HEK293 (cell line): ENCODE data around the gene LHFPL3.

Experiments used
- HOXD13 ChIP-seq: sonication (generic); formaldehyde crosslinking; IDR thresholded peaks from 2 replicates; pipeline ENCODE4 v1.8.0; 2022; ENCODE audit warnings: missing genetic modification reagents, borderline replicate concordance
- KLF10 ChIP-seq: fragments of 450-650 bp; IDR thresholded peaks from 2 replicates; pipeline ENCODE4 v1.5.1; 2018; ENCODE audit warnings: missing biosample characterization, mild to moderate bottlenecking, missing genetic modification characterization
- MEIS1 ChIP-seq: sonication (generic); formaldehyde crosslinking; IDR thresholded peaks from 2 replicates; pipeline ENCODE4 v1.8.1; 2022; ENCODE audit warnings: missing genetic modification reagents, mild to moderate bottlenecking, borderline replicate concordance
- TCF7L2 ChIP-seq: IDR thresholded peaks from 2 replicates; pipeline ENCODE4 v1.6.1; 2011; ENCODE audit warnings: low read depth, mild to moderate bottlenecking, inconsistent platforms, low read length, moderate library complexity, borderline replicate concordance
- ZBTB1 ChIP-seq: fragments of 450-650 bp; formaldehyde crosslinking; IDR thresholded peaks from 2 replicates; pipeline ENCODE4 v1.5.1; 2016; ENCODE audit warnings: missing biosample characterization, missing genetic modification characterization
- ZBTB21 ChIP-seq: fragments of 450-650 bp; formaldehyde crosslinking; IDR thresholded peaks from 2 replicates; pipeline ENCODE4 v1.5.1; 2017; ENCODE audit warnings: missing biosample characterization, missing genetic modification characterization
- ZNF23 ChIP-seq: fragments of 450-650 bp; formaldehyde crosslinking; IDR thresholded peaks from 2 replicates; pipeline ENCODE4 v1.5.1; 2016; ENCODE audit warnings: missing biosample characterization, missing genetic modification characterization, borderline replicate concordance
- ZNF302 ChIP-seq: fragments of 450-650 bp; formaldehyde crosslinking; IDR thresholded peaks from 2 replicates; pipeline ENCODE4 v1.5.1; 2016; ENCODE audit warnings: missing biosample characterization, missing genetic modification characterization, low read depth
- ZNF701 ChIP-seq: fragments of 450-650 bp; formaldehyde crosslinking; IDR thresholded peaks from 2 replicates; pipeline ENCODE4 v1.5.1; 2016; ENCODE audit warnings: missing biosample characterization, missing genetic modification characterization
- ZSCAN30 ChIP-seq: fragments of 450-650 bp; IDR thresholded peaks from 2 replicates; pipeline ENCODE4 v1.5.1; 2018; ENCODE audit warnings: missing biosample characterization, mild to moderate bottlenecking, missing genetic modification characterization, moderate library complexity
- TF ChIP-seq, protein P1 (sequence below): fragments of 450-650 bp; formaldehyde crosslinking; IDR thresholded peaks from 2 replicates; pipeline ENCODE4 v1.5.1; 2016; ENCODE audit warnings: missing biosample characterization, missing genetic modification characterization

DNA sequence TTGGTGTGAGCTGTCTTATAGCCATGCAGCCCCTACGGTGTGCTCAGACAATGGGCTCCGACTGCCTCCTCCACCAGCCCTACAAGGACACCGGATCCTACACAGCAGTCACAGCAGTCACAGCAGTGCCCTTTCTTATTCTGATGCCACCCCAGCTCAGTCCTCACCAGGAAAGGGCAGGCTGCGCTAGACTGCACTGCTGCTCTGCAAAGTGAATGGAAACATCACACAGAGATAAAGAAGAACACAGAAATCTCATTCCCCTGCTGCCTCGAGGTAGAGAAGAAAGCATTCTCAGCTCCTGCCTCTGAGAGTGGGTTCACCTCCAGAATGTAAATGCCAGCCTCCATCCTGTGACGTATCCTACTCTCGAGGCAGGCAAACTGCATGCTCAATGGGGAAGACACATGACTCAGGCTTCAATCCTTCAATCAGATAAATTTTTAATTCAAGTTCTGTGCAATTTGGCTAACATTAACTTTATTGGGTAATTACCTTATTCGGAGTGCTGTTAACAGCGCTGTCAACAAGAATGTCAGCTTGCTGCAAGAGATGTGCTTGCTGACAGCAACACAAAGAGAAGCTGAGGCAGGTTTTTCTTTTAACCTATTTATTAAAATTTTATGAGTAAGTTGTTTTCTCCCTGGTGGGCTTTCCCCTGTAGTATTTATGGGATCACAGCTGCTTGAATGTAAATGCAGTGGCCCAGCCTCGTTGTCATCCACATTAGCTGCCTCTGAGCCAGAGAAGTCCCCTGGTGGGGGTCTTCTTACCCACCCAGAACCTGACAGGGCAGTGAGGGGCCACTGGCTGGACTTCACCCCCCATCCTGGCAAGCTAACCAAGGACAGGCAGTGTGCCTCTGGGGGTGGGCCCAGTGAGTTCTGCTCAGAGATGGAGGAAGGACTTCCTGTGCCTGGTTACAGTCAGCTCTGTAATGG, 444.3 kb downstream of the LHFPL3 start:
- TF ChIP-seq, protein P1, sequence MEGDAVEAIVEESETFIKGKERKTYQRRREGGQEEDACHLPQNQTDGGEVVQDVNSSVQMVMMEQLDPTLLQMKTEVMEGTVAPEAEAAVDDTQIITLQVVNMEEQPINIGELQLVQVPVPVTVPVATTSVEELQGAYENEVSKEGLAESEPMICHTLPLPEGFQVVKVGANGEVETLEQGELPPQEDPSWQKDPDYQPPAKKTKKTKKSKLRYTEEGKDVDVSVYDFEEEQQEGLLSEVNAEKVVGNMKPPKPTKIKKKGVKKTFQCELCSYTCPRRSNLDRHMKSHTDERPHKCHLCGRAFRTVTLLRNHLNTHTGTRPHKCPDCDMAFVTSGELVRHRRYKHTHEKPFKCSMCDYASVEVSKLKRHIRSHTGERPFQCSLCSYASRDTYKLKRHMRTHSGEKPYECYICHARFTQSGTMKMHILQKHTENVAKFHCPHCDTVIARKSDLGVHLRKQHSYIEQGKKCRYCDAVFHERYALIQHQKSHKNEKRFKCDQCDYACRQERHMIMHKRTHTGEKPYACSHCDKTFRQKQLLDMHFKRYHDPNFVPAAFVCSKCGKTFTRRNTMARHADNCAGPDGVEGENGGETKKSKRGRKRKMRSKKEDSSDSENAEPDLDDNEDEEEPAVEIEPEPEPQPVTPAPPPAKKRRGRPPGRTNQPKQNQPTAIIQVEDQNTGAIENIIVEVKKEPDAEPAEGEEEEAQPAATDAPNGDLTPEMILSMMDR (tag by site-specific recombination) = no peak
- TF ChIP-seq ZNF701 (tag by site-specific recombination) (no peak), KLF10 (no peak), TCF7L2 (no peak), MEIS1 (CRISPR knock-in tag) (no peak), ZNF302 (no peak), ZSCAN30 (tag by site-specific recombination) (no peak), ZNF23 (tag by site-specific recombination) (no peak), HOXD13 (CRISPR knock-in tag) (no peak), ZBTB1 (no peak), ZBTB21 (tag by site-specific recombination) (no peak)
